LHCN-M2 (cell line): ENCODE results near the gene TMOD1. TPM values are rescaled to one million over a fixed set of nuclear protein-coding genes. Genes with fewer than 3 reads are reported as not detected.
A peak's percentile ranks its signal among the peaks of the same experiment; 100 is the strongest.
"Not testable (repeated sequence)": the region's sequence is repeated elsewhere in the genome, so short reads cannot be mapped to it uniquely, and the experiment has no call there.

Source experiments
- DNase-seq: peaks from one replicate; pipeline ENCODE4 v3.0.0-alpha.2; 2012; ENCODE audit warnings: low read depth
- total RNA-seq: library from RNA; depleted of rRNA; stranded (reverse); fragments of >200 nt; gene quantifications from 2 replicates; pipeline ENCODE4 v1.2.3, GENCODE V29; 2014

Gene TMOD1
- total RNA-seq, 1 experiment from 2014 or later = not detected

DNA sequence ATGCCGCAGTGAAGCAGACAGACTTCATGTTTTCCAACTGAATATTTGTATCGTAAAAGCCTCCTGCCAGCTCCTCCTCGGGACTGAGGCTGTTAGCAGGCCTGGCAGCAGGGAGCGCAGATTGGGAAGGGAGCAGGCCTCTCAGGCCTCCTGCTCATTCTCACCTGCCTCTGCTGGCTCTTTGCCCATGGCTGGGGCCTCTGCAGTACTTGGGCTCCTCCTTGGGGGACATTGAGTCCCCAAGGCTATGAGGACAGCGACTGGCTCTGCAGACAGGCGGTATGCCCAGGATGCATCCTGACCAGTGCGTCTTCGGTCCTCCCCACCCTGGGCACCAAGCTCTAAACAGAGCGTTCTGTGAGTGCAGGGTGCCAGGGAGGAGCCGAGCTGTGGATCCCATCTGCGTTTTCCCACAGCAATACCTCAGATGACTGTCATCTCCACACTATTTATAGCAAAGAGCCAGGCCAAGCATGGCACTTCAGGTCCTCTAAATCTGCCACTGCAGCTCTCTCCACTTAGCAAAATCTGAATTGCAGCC is 93.0 kb downstream of the TMOD1 start:
- DNase-seq = no peak

GRCh38 chr9:97596906-97597305 is 95.4 kb downstream of the TMOD1 start:
- no peak for DNase-seq

DNA sequence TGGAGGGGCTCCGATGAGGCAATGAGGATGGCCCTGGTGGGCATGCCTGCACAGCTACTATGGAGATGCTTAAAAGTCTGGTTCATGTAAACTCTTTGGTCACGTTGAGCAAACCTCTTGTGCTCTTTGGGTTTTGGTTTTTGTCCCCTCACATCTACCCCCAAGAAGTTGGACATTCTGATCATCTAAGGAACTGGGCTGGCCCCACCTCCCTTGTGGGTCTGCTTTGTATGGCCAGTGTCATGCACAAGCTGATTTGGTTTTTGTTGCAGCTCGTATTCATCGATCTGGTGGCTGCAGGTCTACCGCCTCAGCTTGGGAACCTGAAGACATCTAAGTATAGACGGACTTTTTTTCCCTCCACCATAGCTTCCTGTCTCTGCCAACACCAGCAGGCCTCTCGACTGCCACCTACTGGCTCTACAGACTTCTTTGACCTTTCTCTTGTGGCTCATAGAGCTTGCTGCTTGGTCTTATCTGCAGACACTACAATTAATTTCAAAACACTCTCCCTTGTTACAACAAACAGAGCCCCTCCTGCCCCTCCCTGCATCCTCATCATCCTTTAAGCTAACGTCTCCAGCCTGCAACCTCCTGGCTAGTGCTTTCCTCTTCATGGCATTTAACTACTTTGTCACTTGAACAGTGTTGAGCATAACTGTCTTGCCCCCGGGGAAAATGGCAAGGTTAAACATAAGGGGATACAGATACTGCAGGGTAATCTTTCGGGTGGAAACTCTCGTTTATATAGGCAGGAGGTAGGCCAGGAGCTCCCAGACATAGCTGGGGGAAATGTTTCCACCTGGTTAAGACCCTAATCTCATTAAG is 97.2 kb downstream of the TMOD1 start:
- DNase-seq = peak; percentile 70

DNA sequence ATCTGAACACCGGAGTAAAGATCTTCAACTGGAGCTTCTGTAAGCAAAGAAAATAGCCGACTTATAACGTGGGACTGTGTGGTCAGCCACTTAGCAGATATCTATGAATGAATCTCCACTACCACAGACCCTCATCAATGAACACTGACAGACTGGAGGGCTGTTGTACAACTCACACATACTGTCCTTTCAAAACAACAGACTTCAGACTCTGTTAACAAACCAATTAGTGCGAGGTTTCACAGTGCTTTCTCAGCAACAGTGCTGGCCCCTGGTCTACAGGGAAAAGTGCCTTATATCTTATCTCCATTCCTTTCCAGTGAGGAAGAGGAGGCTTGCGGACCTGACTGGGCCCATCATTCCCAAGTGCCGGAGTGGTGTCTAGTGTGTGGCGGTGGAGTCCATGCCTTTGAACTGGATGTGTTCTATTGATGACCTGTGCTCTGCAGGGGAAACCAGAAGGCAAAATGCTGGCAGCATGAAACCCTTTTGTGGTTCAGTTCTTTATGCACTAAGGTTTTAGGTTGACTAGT is 97.9 kb downstream of the TMOD1 start:
- DNase-seq = no peak

- no peak for DNase-seq
Observed at GRCh38 chr9:97600531-97601227, 99.2 kb downstream of the TMOD1 start.

DNA sequence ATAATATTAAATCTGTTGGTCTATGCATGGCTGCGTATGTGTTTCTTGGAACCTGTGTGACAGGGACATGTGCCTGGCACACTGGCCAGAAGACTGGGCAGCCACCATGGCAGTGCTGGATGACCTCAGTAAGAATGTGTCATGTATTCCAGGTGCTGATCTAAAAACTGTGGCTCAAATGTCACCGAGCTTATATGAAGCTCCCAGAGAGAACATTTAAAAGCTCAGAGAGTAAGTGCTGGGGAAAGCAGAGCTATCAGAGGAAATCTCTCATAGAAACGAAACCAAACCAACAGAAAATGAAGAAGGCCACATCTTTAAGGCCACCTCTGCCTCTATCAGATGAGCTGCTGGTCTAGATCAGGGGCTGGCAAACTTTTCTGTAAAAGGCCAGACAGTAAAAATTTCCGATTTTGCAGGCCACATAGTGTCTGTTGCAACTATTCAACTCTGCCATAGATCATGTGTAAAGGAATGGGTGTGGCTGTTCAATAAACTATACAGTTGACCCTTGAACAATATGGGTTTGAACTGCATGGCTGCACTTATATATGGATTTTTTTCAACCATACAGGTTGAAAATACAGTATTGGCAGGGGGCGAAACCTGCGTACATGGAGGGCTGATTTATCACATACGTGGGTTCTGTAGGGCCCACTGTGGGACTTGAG is 99.9 kb downstream of the TMOD1 start:
- no peak for DNase-seq

DNA sequence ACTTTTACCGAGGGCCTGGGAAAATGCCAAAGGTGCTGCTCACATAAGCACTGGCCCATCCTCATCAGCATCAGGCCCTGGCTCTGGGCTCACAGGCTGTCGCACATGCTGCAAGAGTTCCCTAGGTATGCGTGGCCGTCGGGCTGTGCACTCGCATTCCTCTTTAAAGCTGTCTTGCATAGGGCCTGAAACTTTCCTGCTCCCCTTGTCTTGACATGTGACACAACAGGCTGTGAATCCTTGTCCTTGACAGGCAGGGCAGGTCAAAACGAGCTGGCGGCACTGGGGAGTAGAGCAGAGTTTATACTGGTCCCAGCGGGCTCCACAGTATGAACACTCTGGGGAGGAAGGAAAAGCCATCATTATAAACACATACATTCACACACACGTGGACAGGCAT is 101.0 kb downstream of the TMOD1 start:
- DNase-seq = no peak

DNA sequence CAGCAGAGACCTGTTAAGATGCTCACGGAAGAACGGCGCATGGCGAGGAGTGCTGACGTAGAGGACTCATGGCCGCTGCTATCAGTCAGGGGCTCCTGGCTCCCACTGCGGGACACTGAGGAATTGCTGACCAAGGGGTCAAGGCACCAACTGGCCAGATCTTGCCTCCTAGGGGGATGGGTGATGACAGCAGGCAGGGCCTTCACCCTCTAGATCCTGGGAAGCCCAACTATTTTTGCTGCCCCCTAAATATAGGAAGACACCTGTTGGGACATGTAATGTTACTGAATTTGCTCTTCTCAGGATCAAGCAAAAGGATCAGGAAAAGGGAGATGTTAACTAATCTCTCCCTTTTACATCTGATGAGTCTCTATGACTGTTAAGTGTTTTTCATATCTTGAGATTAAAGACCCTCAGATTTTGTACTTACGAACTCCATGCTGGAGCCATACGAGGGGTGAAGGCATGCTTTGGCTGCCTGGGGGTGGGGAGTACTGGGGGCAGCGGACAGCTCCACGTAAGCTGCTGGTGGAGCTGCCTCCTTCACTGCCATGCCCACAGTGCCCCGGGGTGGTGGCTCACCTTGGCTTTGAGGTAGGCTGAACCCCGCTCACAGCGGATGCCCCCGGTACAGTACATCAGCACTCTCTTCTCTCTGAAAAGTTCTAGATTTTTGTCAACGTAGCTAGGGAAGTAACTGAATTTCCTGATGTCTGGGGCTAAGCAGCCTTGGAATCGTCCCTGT is 103.6 kb downstream of the TMOD1 start:
- DNase-seq = no peak

- peak; percentile 53 for DNase-seq
Observed at GRCh38 chr9:97615439-97616072, 114.1 kb downstream of the TMOD1 start.

DNA sequence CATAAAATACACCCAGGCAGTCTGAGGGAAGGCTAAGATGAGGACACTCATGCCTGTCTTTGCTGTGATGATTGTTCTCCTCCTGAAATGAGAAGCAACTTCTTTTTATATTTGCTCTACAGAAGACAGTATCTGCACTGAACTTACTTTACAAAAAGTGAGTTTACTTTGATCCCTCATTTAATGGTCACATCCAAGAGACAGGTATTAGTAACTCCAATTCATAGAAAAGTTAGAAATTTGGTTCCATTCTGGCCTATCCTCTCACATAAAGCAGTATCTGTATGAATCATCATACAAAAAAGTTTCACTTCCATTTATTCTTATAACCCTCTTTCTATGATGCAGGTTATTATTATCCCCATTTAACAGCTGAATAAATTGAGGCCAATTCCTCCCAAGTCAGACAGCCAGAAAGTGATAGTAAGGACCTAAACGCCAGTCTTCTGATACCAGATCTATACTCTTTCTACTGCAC is 116.5 kb downstream of the TMOD1 start:
- DNase-seq = no peak

DNA sequence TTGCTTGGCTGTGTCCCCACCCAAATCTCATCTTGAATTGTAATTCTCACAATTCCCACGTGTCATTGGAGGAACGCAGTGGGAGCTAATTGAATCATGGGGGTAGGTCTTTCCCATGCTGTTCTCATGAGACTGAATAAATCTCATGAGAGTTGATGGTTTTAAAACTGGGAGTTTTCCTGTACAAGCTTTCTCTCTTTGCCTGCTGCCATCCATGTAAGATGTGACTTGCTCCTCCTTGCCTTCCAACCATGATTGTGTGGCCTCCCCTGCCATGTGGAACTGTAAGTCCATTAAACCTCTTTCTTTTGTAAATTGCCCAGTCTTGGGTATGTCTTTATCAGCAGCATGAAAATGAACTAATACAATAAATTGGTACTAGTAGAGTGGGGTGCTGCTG is 118.6 kb downstream of the TMOD1 start:
- not testable (repeated sequence) for DNase-seq

GRCh38 chr9:97622483-97622882 is 121.0 kb downstream of the TMOD1 start:
- DNase-seq = not testable (repeated sequence)

- DNase-seq = no peak
Observed at GRCh38 chr9:97623946-97624345, 122.5 kb downstream of the TMOD1 start.

GRCh38 chr9:97625620-97626019 is 124.2 kb downstream of the TMOD1 start:
- DNase-seq = no peak

DNA sequence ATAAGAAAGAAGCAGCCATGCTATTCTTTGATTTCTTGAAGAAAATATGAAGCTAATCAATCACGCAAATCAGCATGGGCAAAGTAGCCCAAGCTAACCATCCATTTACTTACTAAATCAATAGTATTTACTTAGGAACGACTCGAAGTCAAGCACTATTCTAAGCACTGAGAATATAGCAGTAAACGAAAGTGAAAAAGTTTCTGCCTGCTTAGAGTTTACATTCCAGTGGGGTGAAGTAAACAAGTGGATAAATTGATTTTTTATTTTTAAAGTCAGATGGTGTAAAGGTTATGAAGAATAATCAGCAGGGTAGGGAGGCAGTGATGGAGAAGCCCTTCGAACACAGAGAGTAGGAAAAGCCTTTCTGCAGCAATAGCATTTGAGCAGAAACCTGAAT is 126.2 kb downstream of the TMOD1 start:
- DNase-seq = no peak

- DNase-seq = no peak
Observed at GRCh38 chr9:97628668-97629067, 127.2 kb downstream of the TMOD1 start.

DNA sequence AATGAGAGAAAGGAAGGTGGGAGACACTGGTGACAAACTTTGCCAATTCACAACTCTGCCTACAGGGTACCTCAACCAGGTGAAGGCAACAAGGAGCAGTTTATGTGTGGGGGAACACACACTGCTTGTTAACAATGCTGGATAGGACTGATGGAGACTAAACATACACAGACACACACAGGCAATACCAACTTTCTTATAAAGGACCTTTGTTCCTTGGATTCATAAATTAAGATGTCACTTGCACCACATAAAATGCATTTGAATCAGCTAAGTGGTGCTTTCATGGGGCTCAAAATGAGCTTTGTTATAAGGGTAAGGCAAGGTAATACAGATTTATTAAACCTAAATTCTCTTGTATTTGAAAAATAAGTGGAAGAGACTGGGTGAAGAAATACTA is 127.7 kb downstream of the TMOD1 start:
- no peak for DNase-seq

DNA sequence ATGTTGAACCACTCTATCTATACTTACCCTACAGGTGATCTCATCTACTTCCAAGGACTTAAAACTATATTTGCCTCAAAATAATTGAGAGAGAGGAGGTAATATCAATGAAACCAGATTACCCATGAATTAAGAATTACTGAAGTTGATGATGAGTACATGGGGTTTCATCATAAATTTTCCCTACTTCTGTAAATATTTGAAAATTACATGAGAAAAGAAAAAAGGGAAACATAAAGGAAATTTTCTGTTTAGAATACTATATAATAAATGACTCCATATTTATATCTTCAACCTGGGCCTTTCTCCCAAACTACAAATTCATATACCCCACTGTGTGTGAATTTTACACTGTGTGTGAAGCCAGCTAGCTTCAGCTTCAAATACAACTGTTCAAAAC is 129.1 kb downstream of the TMOD1 start:
- DNase-seq = no peak

- peak; percentile 76 for DNase-seq
Observed at GRCh38 chr9:97632248-97632984, 130.9 kb downstream of the TMOD1 start.
